ENCODE data around the gene STAP2.

DNA sequence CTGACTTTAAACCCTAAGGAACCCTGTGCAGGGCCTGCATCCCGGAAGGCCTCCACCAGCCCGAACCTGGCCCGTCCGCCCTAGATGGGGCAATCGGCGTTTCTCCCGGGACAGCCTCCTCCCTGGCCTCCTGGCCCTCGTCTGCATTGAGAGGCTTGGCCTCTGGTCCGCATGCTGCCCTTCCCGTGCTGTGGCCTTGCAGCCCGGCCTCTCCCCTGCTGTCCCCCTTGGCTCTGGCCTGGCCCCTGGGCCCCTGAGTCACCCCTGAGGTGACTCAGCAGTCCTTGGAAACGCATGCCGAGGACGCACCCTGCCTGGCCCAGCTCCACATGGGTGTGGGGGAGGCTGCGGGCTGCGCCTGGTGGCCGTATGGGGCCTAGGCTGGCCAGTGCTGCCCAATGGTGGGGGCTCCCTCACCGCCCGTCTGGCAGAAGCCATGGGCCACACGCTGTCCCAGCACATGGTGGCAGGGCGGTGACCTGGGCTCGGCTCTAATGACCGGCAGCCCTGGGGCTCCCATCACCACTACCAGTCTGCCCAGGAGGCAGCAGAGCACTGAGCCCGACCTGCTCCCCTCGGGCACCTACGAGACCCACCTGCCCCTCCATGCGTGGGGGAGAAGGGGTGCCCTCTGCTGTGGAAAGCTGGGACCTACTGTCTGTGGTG is 36.0 kb upstream of the STAP2 start:
- no peak for TF ChIP-seq CTCF (IDR thresholded peaks at IDR 0.05; ENCODE audit: insufficient read depth, low read length)
- no peak for TF ChIP-seq GABPA (IDR thresholded peaks at IDR 0.05; ENCODE audit: low read depth)
- TF ChIP-seq POLR2AphosphoS5 (IDR thresholded peaks at IDR 0.05; ENCODE audit: low read depth): no peak
- no peak for TF ChIP-seq SPI1 (IDR thresholded peaks at IDR 0.05; ENCODE audit: borderline replicate concordance, low read depth)

Measured in HL-60 (cell line).